ENCODE data around the gene SOX1. TPM values are rescaled to one million over a fixed set of nuclear protein-coding genes. Genes with fewer than 3 reads are reported as not detected.

Gene SOX1
- total and polyA plus RNA-seq, 11 donors, result not detected

GRCh38 chr13:112074139-112074865, 7.4 kb downstream of the SOX1 start:
- no peak for DNase-seq
- peaks cover 0 to 20% (median 4%) of the 10 kb centered on the region in 12 donors for H3K4me1 ChIP-seq
- no peak overlapping the region for H3K27ac ChIP-seq
- 6 to 11% (median 8%) methylated on average over 17 of the region's 17 CpGs for WGBS, 4 donors
- no peaks in the 10 kb centered on the region for H3K9me3 ChIP-seq
- peaks cover 80 to 100% (median 93%) of the 10 kb centered on the region in 9 donors for H3K27me3 ChIP-seq
- ATAC-seq, result no peak
- H3K4me3 ChIP-seq, result no peak overlapping the region
- intact Hi-C loops (cut with DNase I), result no loop called here
- H3K36me3 ChIP-seq, result no peaks in the 10 kb centered on the region
- TF ChIP-seq CTCF (IDR thresholded peaks at IDR 0.05), result no peak

- DNase-seq, result no peak
- WGBS, 4 donors, result 14 to 27% (median 17%) methylated on average over 3 of the region's 3 CpGs
- peaks cover 47 to 91% (median 68%) of the 10 kb centered on the region in 9 donors for H3K27me3 ChIP-seq
- no peak overlapping the region for H3K27ac ChIP-seq
- H3K4me3 ChIP-seq, result no peak overlapping the region
- H3K4me1 ChIP-seq, result peaks cover 0 to 13% (median 4%) of the 10 kb centered on the region in 12 donors
- intact Hi-C loops (cut with DNase I), result no loop called here
- no peak for TF ChIP-seq POLR2A (IDR thresholded peaks at IDR 0.05)
- H3K36me3 ChIP-seq, result no peaks in the 10 kb centered on the region
- no peak for ATAC-seq
- H3K9me3 ChIP-seq, result peaks cover 0 to 2% (median 0%) of the 10 kb centered on the region in 12 donors
Observed at GRCh38 chr13:112077729-112078128, 10.8 kb downstream of the SOX1 start.

- Histone ChIP-seq H3K27ac (no peak overlapping the region), H3K4me3 (no peak overlapping the region), H3K9me3 (peaks cover 0 to 7% (median under 1%) of the 10 kb centered on the region in 12 donors), H3K4me1 (peaks cover 0 to 8% (median 2%) of the 10 kb centered on the region in 12 donors), H3K27me3 (peaks cover 42 to 91% (median 63%) of the 10 kb centered on the region in 9 donors), H3K36me3 (no peaks in the 10 kb centered on the region)
- intact Hi-C loops (cut with DNase I), result no loop called here
- WGBS, 4 donors, result 7 to 21% (median 14%) methylated on average over 14 to 16 of the region's 16 CpGs
- ATAC-seq (no peak), DNase-seq (no peak)
- TF ChIP-seq CTCF (IDR thresholded peaks at IDR 0.05), result no peak
- TF ChIP-seq POLR2A (IDR thresholded peaks at IDR 0.05), result no peak
Observed at GRCh38 chr13:112078216-112078615, 11.3 kb downstream of the SOX1 start.

GRCh38 chr13:112078879-112079531, 12.1 kb downstream of the SOX1 start:
- Histone ChIP-seq H3K36me3 (no peaks in the 10 kb centered on the region), H3K27me3 (peaks cover 34 to 89% (median 55%) of the 10 kb centered on the region in 9 donors), H3K4me3 (no peak overlapping the region), H3K4me1 (peaks cover 0 to under 1% (median 0%) of the 10 kb centered on the region in 12 donors), H3K9me3 (peaks cover 0 to 15% (median 6%) of the 10 kb centered on the region in 12 donors), H3K27ac (no peak overlapping the region)
- DNase-seq (no peak), ATAC-seq (no peak)
- intact Hi-C loops (cut with DNase I), result no loop called here
- TF ChIP-seq POLR2A (IDR thresholded peaks at IDR 0.05), result no peak
- no peak for TF ChIP-seq CTCF (IDR thresholded peaks at IDR 0.05)
- 41 to 65% (median 47%) methylated on average over 4 of the region's 4 CpGs for WGBS, 4 donors

Data from heart left ventricle (tissue), 16 donors.